GM12878 (cell line): ENCODE data around the gene LBH. TPM values are rescaled to one million over a fixed set of nuclear protein-coding genes. Genes with fewer than 3 reads are reported as not detected.

Experiments
- ATAC-seq: fragments of 200-7000 bp; cut with Tn5 transposase; 3 replicates; pipeline ENCODE4 v1.9.1; 2020; ENCODE audit warnings: mild to moderate bottlenecking, moderate library complexity
- BruUV-seq: library from RNA; stranded (reverse); fragments of 400-500 nt; replicated peaks from 2 replicates; lab custom pipeline; 2021; lab: Mats Ljungman, UMichigan
- CTCF ChIA-PET: fragments of 300-600 bp; sonication (Branson Sonifier 250); formaldehyde crosslinking; extraction: SDS; loops from one replicate; lab custom pipeline; 2021; ENCODE audit warnings: inconsistent platforms; lab: Yijun Ruan, JAX
- POLR2A ChIA-PET: fragments of 350-600 bp; formaldehyde crosslinking; extraction: SDS; loops from one replicate; lab custom pipeline; 2021; ENCODE audit warnings: inconsistent platforms; lab: Charles Lee
- RAD21 ChIA-PET: fragments of 300-600 bp; sonication (Branson Sonifier 250); formaldehyde crosslinking; loops from one replicate; lab custom pipeline; 2023; ENCODE audit warnings: antibody characterized with exemption; ENCODE audit not compliant: unreplicated experiment; lab: Charles Lee
- SMC1A ChIA-PET: fragments of 300-600 bp; sonication (Branson Sonifier 250); formaldehyde crosslinking; loops from one replicate; lab custom pipeline; 2023; ENCODE audit not compliant: unreplicated experiment, uncharacterized antibody; lab: Charles Lee
- DNase-seq: peaks from one replicate; pipeline ENCODE4 v3.0.0-alpha.2; 2011; ENCODE audit warnings: low read depth, low spot score
- FAIRE-seq: peaks from 3 replicates; lab custom pipeline; 2011; peaks lifted over from hg19 to GRCh38; lab: Jason Lieb, UNC
- H2AFZ ChIP-seq: 2 replicates; pipeline ENCODE4 v1.6.0; 2011; ENCODE audit warnings: low read depth, low read length, control low read depth; ENCODE audit not compliant: control insufficient read depth
- H3K27ac ChIP-seq: 2 replicates; pipeline ENCODE4 v1.5.1; 2011; ENCODE audit warnings: control low read depth; ENCODE audit not compliant: control insufficient read depth, insufficient read depth
- H3K27me3 ChIP-seq, 2 experiments: replicated peaks in 1 of 2; 2 replicates each; pipeline versions ENCODE4 v1.6.0 to v1.6.1; 2011; ENCODE audit warnings: low read length in 1 of 2; ENCODE audit not compliant: control insufficient read depth in 2 of 2, insufficient read depth in 2 of 2
- H3K36me3 ChIP-seq, 2 experiments: 2 replicates each; pipeline ENCODE4 v1.5.1; 2011; ENCODE audit warnings: low read length in 1 of 2; ENCODE audit not compliant: control insufficient read depth in 2 of 2, insufficient read depth in 2 of 2
- H3K4me1 ChIP-seq: 2 replicates; pipeline ENCODE4 v1.6.1; 2011; ENCODE audit warnings: mild to moderate bottlenecking, low read length, moderate library complexity, mixed read lengths; ENCODE audit not compliant: control insufficient read depth, insufficient read depth
- H3K4me2 ChIP-seq: 2 replicates; pipeline ENCODE4 v1.6.0; 2011; ENCODE audit warnings: control low read depth; ENCODE audit not compliant: control insufficient read depth, insufficient read depth
- H3K4me3 ChIP-seq: fragments of 200-600 bp; sonication (generic); 2 replicates; pipeline ENCODE4 v1.5.1; 2016
- H3K79me2 ChIP-seq: 2 replicates; pipeline ENCODE4 v1.6.0; 2011; ENCODE audit warnings: low read length; ENCODE audit not compliant: control insufficient read depth, insufficient read depth
- H3K9ac ChIP-seq: 2 replicates; pipeline ENCODE4 v1.8.0; 2011; ENCODE audit warnings: low read length, control low read depth, mixed read lengths; ENCODE audit not compliant: control insufficient read depth, insufficient read depth
- H3K9me3 ChIP-seq: replicated peaks from 3 replicates; pipeline ENCODE4 v1.5.1; 2011; ENCODE audit warnings: mild to moderate bottlenecking, low read length; ENCODE audit not compliant: control insufficient read depth, insufficient read depth
- H4K20me1 ChIP-seq: 2 replicates; pipeline ENCODE4 v1.6.0; 2011; ENCODE audit not compliant: control insufficient read depth, insufficient read depth
- BRCA1 ChIP-seq: IDR thresholded peaks from 2 replicates; pipeline ENCODE4 v1.6.1; 2011; ENCODE audit warnings: low read depth, low read length, improper control_type of control experiment
- EED ChIP-seq: sonication (generic); IDR thresholded peaks from 2 replicates; pipeline ENCODE4 v1.6.1; 2016; ENCODE audit warnings: antibody characterized with exemption, low read depth
- EZH2 ChIP-seq: IDR thresholded peaks from 2 replicates; pipeline ENCODE4 v1.6.1; 2012; ENCODE audit warnings: low read depth, mild to moderate bottlenecking, control low read depth, inconsistent platforms, low read length, borderline replicate concordance; ENCODE audit not compliant: control insufficient read depth
- HDAC2 ChIP-seq: fragments of 200-600 bp; sonication (generic); IDR thresholded peaks from 2 replicates; pipeline ENCODE4 v1.6.1; 2017
- MLLT1 ChIP-seq: fragments of 450-650 bp; IDR thresholded peaks from 2 replicates; pipeline ENCODE4 v1.6.1; 2016; ENCODE audit warnings: mild to moderate bottlenecking
- MTA3 ChIP-seq: IDR thresholded peaks from 2 replicates; pipeline ENCODE4 v1.6.1; 2012; ENCODE audit warnings: low read length, inconsistent platforms, borderline replicate concordance
- POLR2A ChIP-seq: IDR thresholded peaks from 2 replicates; pipeline ENCODE4 v1.6.1; 2011; ENCODE audit warnings: low read depth, mild to moderate bottlenecking, low read length
- RBBP5 ChIP-seq: fragments of 200-600 bp; sonication (generic); conservative IDR thresholded peaks from 2 replicates; pipeline ENCODE4 v1.6.1; 2016
- RELA ChIP-seq: fragments of 450-650 bp; IDR thresholded peaks from 2 replicates; pipeline ENCODE4 v1.8.0; 2014; ENCODE audit warnings: borderline replicate concordance; ENCODE audit not compliant: partially characterized antibody
- SKIL ChIP-seq: fragments of 450-650 bp; IDR thresholded peaks from 2 replicates; pipeline ENCODE4 v1.6.1; 2017; ENCODE audit warnings: mild to moderate bottlenecking, low read depth, inconsistent platforms; ENCODE audit not compliant: poor library complexity, severe bottlenecking
- STAT1 ChIP-seq: fragments of 450-650 bp; conservative IDR thresholded peaks from 2 replicates; pipeline ENCODE4 v1.6.1; 2014; ENCODE audit warnings: antibody characterized with exemption, mild to moderate bottlenecking
- ZNF217 ChIP-seq: fragments of 450-650 bp; IDR thresholded peaks from 2 replicates; pipeline ENCODE4 v1.6.1; 2017; ENCODE audit warnings: antibody characterized with exemption, mild to moderate bottlenecking
- WGBS: methylation state at CpG from one replicate; pipeline ENCODE4 v1.1.6; 2016; ENCODE audit warnings: low lambda C conversion rate; ENCODE audit not compliant: insufficient replicate concordance, insufficient coverage; ENCODE audit errors: missing lambda C conversion rate; 5-methylcytosine and 5-hydroxymethylcytosine counted together
- in situ Hi-C: fragments of 300-500 bp; cut with MboI; formaldehyde crosslinking; loops from 9 replicates; pipeline ENCODE4 v1.14.3; 2018; ENCODE audit warnings: mixed read lengths
- intact Hi-C: fragments of 100-400 bp; cut with micrococcal nuclease; formaldehyde crosslinking; loops from one replicate; pipeline ENCODE4 v1.14.2; 2022; ENCODE audit not compliant: unreplicated experiment
- polyA plus RNA-seq, 11 experiments: library from polyadenylated mRNA; depleted of rRNA in 4 of 11; unstranded in 6 of 11; stranded (reverse) in 5 of 11; fragments of >200 nt; fragmentation: Nextera tagmentation in 4 of 11; fragmentation: Illumina TruSeq in 1 of 11; extraction: Ambion mirVana in 4 of 11; extraction: Trizol in 1 of 11; gene quantifications; 1 replicate in 1 of 11; 2 replicates in 10 of 11; pipeline versions ENCODE4 v1.2.1 to v1.2.3, GENCODE V29; 2011 to 2016; ENCODE audit warnings: inconsistent platforms in 2 of 11, missing spikeins in 2 of 11, low read depth in 1 of 11
- total RNA-seq, 4 experiments: library from RNA; depleted of rRNA in 3 of 4; stranded (reverse); fragments of >200 nt in 3 of 4; fragmentation: Illumina TruSeq in 1 of 4; extraction: Trizol in 1 of 4; gene quantifications; 2 replicates each; pipeline versions ENCODE4 v1.2.1 to v1.2.3, GENCODE V29; 2013 to 2021
- TF ChIP-seq, protein P1 (sequence below): fragments of 450-650 bp; IDR thresholded peaks from 2 replicates; pipeline ENCODE4 v1.6.1; 2017; ENCODE audit warnings: mild to moderate bottlenecking, moderate library complexity

The LBH gene
- total and polyA plus RNA-seq, 10 of the 15 experiments (the other 5 are each of a cell fraction or from before 2014, with no cell fraction given), result 9.3 to 133 (median 34.1) TPM

DNA sequence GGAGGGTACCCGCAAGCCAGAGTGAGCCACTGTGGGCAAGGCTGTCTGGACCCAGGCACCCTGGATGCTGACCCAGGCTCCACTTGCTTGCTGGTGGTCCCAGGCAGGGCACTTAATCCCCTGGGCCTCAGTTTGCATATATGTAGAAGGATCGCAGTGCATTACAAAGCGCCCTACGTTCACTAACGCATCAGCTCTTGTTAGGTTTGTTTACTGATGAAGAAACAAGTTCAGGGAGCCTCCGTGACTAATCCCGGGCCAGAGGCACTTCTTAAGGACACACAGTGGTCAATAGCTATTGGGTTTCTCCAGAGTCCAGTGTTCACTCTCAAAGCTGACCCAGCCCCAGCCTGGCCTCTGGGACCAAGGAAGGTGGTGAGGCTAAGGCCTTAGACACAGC lies 70.2 kb downstream of the LBH start (continued):
- TF ChIP-seq, protein P1, sequence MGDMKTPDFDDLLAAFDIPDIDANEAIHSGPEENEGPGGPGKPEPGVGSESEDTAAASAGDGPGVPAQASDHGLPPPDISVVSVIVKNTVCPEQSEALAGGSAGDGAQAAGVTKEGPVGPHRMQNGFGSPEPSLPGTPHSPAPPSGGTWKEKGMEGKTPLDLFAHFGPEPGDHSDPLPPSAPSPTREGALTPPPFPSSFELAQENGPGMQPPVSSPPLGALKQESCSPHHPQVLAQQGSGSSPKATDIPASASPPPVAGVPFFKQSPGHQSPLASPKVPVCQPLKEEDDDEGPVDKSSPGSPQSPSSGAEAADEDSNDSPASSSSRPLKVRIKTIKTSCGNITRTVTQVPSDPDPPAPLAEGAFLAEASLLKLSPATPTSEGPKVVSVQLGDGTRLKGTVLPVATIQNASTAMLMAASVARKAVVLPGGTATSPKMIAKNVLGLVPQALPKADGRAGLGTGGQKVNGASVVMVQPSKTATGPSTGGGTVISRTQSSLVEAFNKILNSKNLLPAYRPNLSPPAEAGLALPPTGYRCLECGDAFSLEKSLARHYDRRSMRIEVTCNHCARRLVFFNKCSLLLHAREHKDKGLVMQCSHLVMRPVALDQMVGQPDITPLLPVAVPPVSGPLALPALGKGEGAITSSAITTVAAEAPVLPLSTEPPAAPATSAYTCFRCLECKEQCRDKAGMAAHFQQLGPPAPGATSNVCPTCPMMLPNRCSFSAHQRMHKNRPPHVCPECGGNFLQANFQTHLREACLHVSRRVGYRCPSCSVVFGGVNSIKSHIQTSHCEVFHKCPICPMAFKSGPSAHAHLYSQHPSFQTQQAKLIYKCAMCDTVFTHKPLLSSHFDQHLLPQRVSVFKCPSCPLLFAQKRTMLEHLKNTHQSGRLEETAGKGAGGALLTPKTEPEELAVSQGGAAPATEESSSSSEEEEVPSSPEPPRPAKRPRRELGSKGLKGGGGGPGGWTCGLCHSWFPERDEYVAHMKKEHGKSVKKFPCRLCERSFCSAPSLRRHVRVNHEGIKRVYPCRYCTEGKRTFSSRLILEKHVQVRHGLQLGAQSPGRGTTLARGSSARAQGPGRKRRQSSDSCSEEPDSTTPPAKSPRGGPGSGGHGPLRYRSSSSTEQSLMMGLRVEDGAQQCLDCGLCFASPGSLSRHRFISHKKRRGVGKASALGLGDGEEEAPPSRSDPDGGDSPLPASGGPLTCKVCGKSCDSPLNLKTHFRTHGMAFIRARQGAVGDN, result no peak
- TF ChIP-seq HDAC2, result no peak
- no peak for TF ChIP-seq EED
- TF ChIP-seq EZH2, result no peak
- no peak for TF ChIP-seq STAT1
- TF ChIP-seq BRCA1, result no peak

DNA sequence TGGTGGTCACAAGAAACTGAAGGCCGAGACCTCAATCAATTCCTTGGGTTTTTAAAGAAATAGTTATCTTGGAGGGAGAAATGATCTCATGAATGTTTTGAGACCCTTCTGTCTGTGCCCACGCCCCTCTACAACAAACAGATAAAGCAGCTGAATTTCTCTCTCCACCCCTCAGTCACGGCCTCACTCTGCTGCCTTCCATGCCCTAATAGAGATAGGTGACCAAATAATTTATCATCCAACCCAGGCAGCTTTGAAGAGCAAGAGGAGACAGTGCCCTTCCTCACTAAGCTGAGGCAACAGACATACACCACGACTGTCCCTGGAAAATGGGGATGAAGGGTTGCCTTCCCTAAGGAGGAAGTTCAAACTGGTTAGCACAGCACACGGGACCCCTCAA lies 71.2 kb downstream of the LBH start:
- CTCF ChIA-PET, result interaction anchor here (0.6 kb wide), 1 partner anchor 169 kb away, joined by 3 read pairs; no protein-coding TSS in a partner anchor
- POLR2A ChIA-PET, result interaction anchor here (0.6 kb wide), 1 partner anchor 80 kb away, joined by 3 read pairs; no protein-coding TSS in a partner anchor
- TF ChIP-seq RELA (no peak), RBBP5 (no peak), POLR2A (no peak), MTA3 (no peak), ZNF217 (no peak), MLLT1 (no peak), SKIL (no peak)

More for the DNA sequence above, 71.2 kb downstream of the LBH start:
- Histone ChIP-seq H3K4me3 (no peak overlapping the region), H2AFZ (no peak overlapping the region), H3K27me3 (no peaks in the 10 kb centered on the region), H3K4me2 (no peak overlapping the region), H4K20me1 (no peaks in the 10 kb centered on the region), H3K9ac (no peak overlapping the region), H3K36me3 (no peaks in the 10 kb centered on the region), H3K79me2 (no peaks in the 10 kb centered on the region), H3K4me1 (peaks cover 3% of the 10 kb centered on the region; the same call in 1 of the 2 replicates), H3K27ac (no peak overlapping the region), H3K9me3 (no peaks in the 10 kb centered on the region; the same call in 2 of the 3 replicates)
- in situ Hi-C loops (no loop called here), intact Hi-C loops (no loop called here)
- WGBS, result 66% methylated on average over 5 of the region's 5 CpGs
- RAD21 ChIA-PET, result interaction anchor here (0.8 to 1.6 kb wide), 2 partner anchors 14 to 69 kb away, joined by 3 read pairs; no protein-coding TSS in a partner anchor
- FAIRE-seq (no peak), DNase-seq (no peak), ATAC-seq (no peak)
- SMC1A ChIA-PET, result interaction anchor here (1.0 to 1.2 kb wide), 2 partner anchors 15 to 138 kb away, joined by 3 to 4 read pairs; no protein-coding TSS in a partner anchor
- BruUV-seq, result no TSS peak
